A549 (cell line): ENCODE results near the gene STN1. TPM values are rescaled to one million over a fixed set of nuclear protein-coding genes. Genes with fewer than 3 reads are reported as not detected.
A peak's percentile ranks its signal among the peaks of the same experiment; 100 is the strongest.

ENCODE experiments used
- ATAC-seq, 2 experiments: fragments of 200-7000 bp in 1 of 2; fragments of >200 bp in 1 of 2; cut with Nextera tagmentation in 1 of 2; cut with Tn5 transposase in 1 of 2; 3 replicates each; pipeline versions ENCODE4 v1.8.0 to v1.9.1; 2018 to 2020; ENCODE audit warnings: mild to moderate bottlenecking in 1 of 2, moderate library complexity in 1 of 2
- CTCF ChIA-PET: fragments of 300-600 bp; sonication (Branson Sonifier 250); formaldehyde crosslinking; extraction: SDS; loops from one replicate; lab custom pipeline; 2021; ENCODE audit warnings: antibody characterized with exemption, inconsistent platforms; lab: Yijun Ruan, JAX
- POLR2A ChIA-PET: fragments of 350-600 bp; formaldehyde crosslinking; extraction: SDS; loops from one replicate; lab custom pipeline; 2021; ENCODE audit warnings: antibody characterized with exemption, inconsistent platforms; lab: Yijun Ruan, JAX
- DNase-seq, 2 experiments: peaks; one replicate each; pipeline versions ENCODE4 v3.0.0 to v3.0.0-alpha.2; 2011 to 2016; ENCODE audit warnings: low read depth in 1 of 2, low spot score in 1 of 2
- FAIRE-seq: peaks from 2 replicates; lab custom pipeline; 2011; peaks lifted over from hg19 to GRCh38; lab: Jason Lieb, UNC
- H3K27ac ChIP-seq, 2 experiments: fragments of >200 bp; sonication (Bioruptor Twin); formaldehyde crosslinking; 3 replicates each; pipeline ENCODE4 v1.5.1; 2016 to 2017
- H3K4me1 ChIP-seq: fragments of >200 bp; sonication (Bioruptor Twin); formaldehyde crosslinking; 3 replicates; pipeline ENCODE4 v1.6.1; 2016
- H3K4me2 ChIP-seq: fragments of >200 bp; sonication (Bioruptor Twin); formaldehyde crosslinking; 3 replicates; pipeline ENCODE4 v1.6.1; 2016
- H3K4me3 ChIP-seq: fragments of >200 bp; sonication (Bioruptor Twin); formaldehyde crosslinking; 3 replicates; pipeline ENCODE4 v1.5.1; 2016
- H3K9me3 ChIP-seq: fragments of >200 bp; sonication (Bioruptor Twin); formaldehyde crosslinking; 3 replicates; pipeline ENCODE4 v1.6.1; 2016
- BHLHE40 ChIP-seq: IDR thresholded peaks from 2 replicates; pipeline ENCODE4 v1.6.1; 2012; ENCODE audit warnings: low read depth, low read length, inconsistent platforms
- CBX2 ChIP-seq: fragments of 200-600 bp; sonication (generic); IDR thresholded peaks from 2 replicates; pipeline ENCODE4 v1.6.1; 2016; ENCODE audit warnings: low read depth, mild to moderate bottlenecking, borderline replicate concordance
- CEBPB ChIP-seq, 2 experiments: fragments of >200 bp in 1 of 2; sonication (Bioruptor Twin) in 1 of 2; formaldehyde crosslinking in 1 of 2; IDR thresholded peaks; 2 replicates each; pipeline ENCODE4 v1.6.1; 2012 to 2016
- CHD2 ChIP-seq: fragments of 150-350 bp; IDR thresholded peaks from 2 replicates; pipeline ENCODE4 v1.6.1; 2014; ENCODE audit warnings: low read length; ENCODE audit not compliant: partially characterized antibody
- CTCF ChIP-seq: fragments of >200 bp; sonication (Bioruptor Twin); formaldehyde crosslinking; IDR thresholded peaks from 3 replicates; pipeline ENCODE4 v1.5.1; 2016
- E2F6 ChIP-seq: IDR thresholded peaks from 2 replicates; pipeline ENCODE4 v1.6.1; 2012; ENCODE audit warnings: low read depth, borderline replicate concordance
- ELK1 ChIP-seq: fragments of 150-350 bp; IDR thresholded peaks from 2 replicates; pipeline ENCODE4 v1.6.1; 2014; ENCODE audit warnings: low read depth, mild to moderate bottlenecking, low read length
- FOSB ChIP-seq: fragments of 250-450 bp; sonication (Bioruptor Pico); IDR thresholded peaks from 2 replicates; pipeline ENCODE4 v1.5.0; 2020; ENCODE audit warnings: mild to moderate bottlenecking, moderate library complexity
- HDAC2 ChIP-seq: fragments of 200-600 bp; sonication (generic); IDR thresholded peaks from 2 replicates; pipeline ENCODE4 v1.6.1; 2016
- HMGXB4 ChIP-seq: fragments of 250-450 bp; sonication (Bioruptor Pico); IDR thresholded peaks from 2 replicates; pipeline ENCODE4 v1.5.0; 2021; ENCODE audit warnings: mild to moderate bottlenecking, moderate library complexity, borderline replicate concordance
- HOXB5 ChIP-seq: fragments of 250-450 bp; sonication (Bioruptor Pico); IDR thresholded peaks from 2 replicates; pipeline ENCODE4 v1.5.0; 2020; ENCODE audit warnings: mild to moderate bottlenecking, moderate library complexity
- JUN ChIP-seq, 2 experiments: fragments of >200 bp; sonication (Bioruptor Twin); formaldehyde crosslinking; IDR thresholded peaks; 2 replicates in 1 of 2; 3 replicates in 1 of 2; pipeline ENCODE4 v1.6.1; 2016 to 2017
- JUNB ChIP-seq: fragments of >200 bp; sonication (Bioruptor Twin); formaldehyde crosslinking; IDR thresholded peaks from 2 replicates; pipeline ENCODE4 v1.6.1; 2016
- KDM5A ChIP-seq: fragments of 200-600 bp; sonication (generic); IDR thresholded peaks from 2 replicates; pipeline ENCODE4 v1.6.1; 2016; ENCODE audit warnings: antibody characterized with exemption, mild to moderate bottlenecking
- MAFK ChIP-seq: fragments of 450-650 bp; IDR thresholded peaks from 2 replicates; pipeline ENCODE4 v1.6.1; 2014; ENCODE audit not compliant: partially characterized antibody
- MAZ ChIP-seq: fragments of 150-350 bp; IDR thresholded peaks from 2 replicates; pipeline ENCODE4 v1.6.1; 2014; ENCODE audit warnings: antibody characterized with exemption, low read depth, low read length, borderline replicate concordance
- MYC ChIP-seq: IDR thresholded peaks from 2 replicates; pipeline ENCODE4 v1.6.1; 2012; ENCODE audit warnings: mild to moderate bottlenecking, inconsistent platforms, low read length, improper control_type of control experiment, borderline replicate concordance
- NFE2L2 ChIP-seq: fragments of 150-350 bp; conservative IDR thresholded peaks from 2 replicates; pipeline ENCODE4 v1.6.1; 2014; ENCODE audit warnings: low read length
- NPAS2 ChIP-seq: fragments of 250-450 bp; sonication (Bioruptor Pico); IDR thresholded peaks from 2 replicates; pipeline ENCODE4 v1.8.0; 2022; ENCODE audit warnings: mild to moderate bottlenecking, moderate library complexity, borderline replicate concordance
- NR3C1 ChIP-seq: fragments of >200 bp; sonication (Bioruptor Twin); formaldehyde crosslinking; IDR thresholded peaks from 3 replicates; pipeline ENCODE4 v1.6.1; 2017
- PBX3 ChIP-seq: IDR thresholded peaks from 2 replicates; pipeline ENCODE4 v1.6.1; 2012
- REST ChIP-seq: fragments of 200-600 bp; sonication (generic); IDR thresholded peaks from 2 replicates; pipeline ENCODE4 v1.6.1; 2016; ENCODE audit warnings: antibody characterized with exemption, mild to moderate bottlenecking, moderate library complexity
- USF2 ChIP-seq: fragments of 450-650 bp; IDR thresholded peaks from 2 replicates; pipeline ENCODE4 v1.6.1; 2014; ENCODE audit warnings: antibody characterized with exemption
- ZFP36 ChIP-seq: fragments of 450-650 bp; IDR thresholded peaks from 2 replicates; pipeline ENCODE4 v1.6.1; 2014; ENCODE audit warnings: borderline replicate concordance; ENCODE audit not compliant: partially characterized antibody
- ZNF302 ChIP-seq: fragments of 250-450 bp; sonication (Bioruptor Pico); IDR thresholded peaks from 2 replicates; pipeline ENCODE4 v1.9.0; 2021; ENCODE audit warnings: inconsistent platforms, mild to moderate bottlenecking, moderate library complexity
- ZSCAN20 ChIP-seq: fragments of 250-450 bp; sonication (Bioruptor Pico); IDR thresholded peaks from 2 replicates; pipeline ENCODE4 v1.8.0; 2022; ENCODE audit warnings: mild to moderate bottlenecking, moderate library complexity
- WGBS: methylation state at CpG from one replicate; pipeline ENCODE4 v1.1.6; 2017; ENCODE audit errors: missing lambda C conversion rate; 5-methylcytosine and 5-hydroxymethylcytosine counted together
- polyA minus RNA-seq: library from RNA; depleted of rRNA, polyadenylated mRNA; stranded (reverse); fragments of >200 nt; gene quantifications from 2 replicates; pipeline ENCODE4 v1.2.3, GENCODE V29; 2011; rRNA and poly(A)+ RNA removed
- polyA plus RNA-seq, 4 experiments: library from polyadenylated mRNA; depleted of rRNA in 3 of 4; stranded (reverse); fragments of >200 nt; fragmentation: RNase III in 1 of 4; extraction: RNeasy Plus Mini Kit Qiagen cat#74134 plus additional on column Dnase treatment in 1 of 4; gene quantifications; 2 replicates in 3 of 4; 3 replicates in 1 of 4; pipeline ENCODE4 v1.2.3, GENCODE V29; 2011 to 2017

The STN1 gene
- polyA plus RNA-seq (2011; rRNA removed) = 34.5 and 35.5 TPM in 2 replicates
- 14.2 and 14.5 TPM in 2 replicates for polyA plus RNA-seq (2012; cell fraction: cytosol; rRNA removed)
- polyA plus RNA-seq (2012; cell fraction: nucleus; rRNA removed) = 4.6 and 6.9 TPM in 2 replicates
- polyA plus RNA-seq (2017; fragmentation: RNase III; extraction: RNeasy Plus Mini Kit Qiagen cat#74134 plus additional on column Dnase treatment) = 15.8 to 19.0 TPM (median 17.1 TPM) in 3 replicates
- polyA minus RNA-seq = 17.6 and 18.2 TPM in 2 replicates

GRCh38 chr10:103918053-103918846 is at the start of gene STN1:
Gene STN1, minus strand, starts transcription at chr10:103918184. Its CDS starts 590 bp downstream, at chr10:103917594.
- Histone ChIP-seq H3K4me3 (peak within 1 kb of the TSS; percentile 75), H3K4me2 (peak within 1 kb of the TSS; percentile 94), H3K4me1 (peaks cover 21% of the 10 kb centered on the region), H3K9me3 (peaks cover 10% of the 10 kb centered on the region; the same call in 2 of the 3 replicates), H3K27ac (peak within 1 kb of the TSS; percentile 94 to 96)
- FAIRE-seq (no peak), DNase-seq (peak; percentile 94 to 97), ATAC-seq (peak; percentile 95 to 98)
- ChIA-PET POLR2A (interaction anchor here (0.6 to 2.3 kb wide), 2 partner anchors 10 to 28 kb away, joined by 3 to 10 read pairs; no protein-coding TSS in a partner anchor), CTCF (interaction anchor here (0.7 to 1.7 kb wide), 4 partner anchors 28 to 206 kb away, joined by 3 to 5 read pairs (median 3); no protein-coding TSS in a partner anchor)
- WGBS = under 1% methylated on average over 18 of the region's 53 CpGs
- TF ChIP-seq HDAC2 (no peak), MAFK (no peak), CTCF (no peak), CEBPB (IDR thresholded peaks at IDR 0.05) (no peak), JUNB (no peak), HMGXB4 (CRISPR knock-in tag) (no peak), ZSCAN20 (CRISPR knock-in tag) (no peak), HOXB5 (CRISPR knock-in tag) (no peak), E2F6 (no peak; the same call in none of the 2 replicates), NPAS2 (CRISPR knock-in tag) (no peak), ZFP36 (no peak), BHLHE40 (no peak), ZNF302 (CRISPR knock-in tag) (no peak), NFE2L2 (no peak), MAZ (no peak), NR3C1 (no peak), CBX2 (no peak), MYC (no peak), USF2 (no peak), JUN (IDR thresholded peaks at IDR 0.05) (peak; percentile 85 to 93), ELK1 (no peak), CHD2 (no peak), REST (no peak), PBX3 (no peak), KDM5A (no peak), FOSB (CRISPR knock-in tag) (no peak)
